Neural progenitor cell (in vitro differentiated cells): Measurements from ENCODE around the gene BPIFB6. TPM values are rescaled to one million over a fixed set of nuclear protein-coding genes. Genes with fewer than 3 reads are reported as not detected.

Experiments used
- DNase-seq: peaks from one replicate; pipeline ENCODE4 v3.0.0-alpha.2; 2016; ENCODE audit warnings: low spot score
- H2AFZ ChIP-seq: fragments of 200-600 bp; sonication (generic); replicated peaks from 2 replicates; pipeline ENCODE4 v1.6.1; 2016; ENCODE audit warnings: antibody characterized with exemption
- H3F3A ChIP-seq: fragments of 200-600 bp; sonication (generic); 2 replicates; pipeline ENCODE4 v1.6.1; 2016; ENCODE audit warnings: antibody characterized with exemption, low read depth
- H3K27ac ChIP-seq: fragments of 200-600 bp; sonication (generic); 2 replicates; pipeline ENCODE4 v1.5.1; 2016; ENCODE audit warnings: mild to moderate bottlenecking
- H3K27me3 ChIP-seq: fragments of 200-600 bp; sonication (generic); 2 replicates; pipeline ENCODE4 v1.6.1; 2016; ENCODE audit warnings: mild to moderate bottlenecking, moderate library complexity
- H3K36me3 ChIP-seq: fragments of 200-600 bp; sonication (generic); 2 replicates; pipeline ENCODE4 v1.5.1; 2016
- H3K4me1 ChIP-seq: fragments of 200-600 bp; sonication (generic); 2 replicates; pipeline ENCODE4 v1.6.1; 2016; ENCODE audit warnings: mixed run types
- H3K4me2 ChIP-seq: fragments of 200-600 bp; sonication (generic); 2 replicates; pipeline ENCODE4 v1.6.1; 2016
- H3K4me3 ChIP-seq: fragments of 200-600 bp; sonication (generic); 2 replicates; pipeline ENCODE4 v1.5.1; 2016
- H3K79me2 ChIP-seq: fragments of 200-600 bp; sonication (generic); 2 replicates; pipeline ENCODE4 v1.6.1; 2016; ENCODE audit warnings: low read depth
- H3K9ac ChIP-seq: fragments of 200-600 bp; sonication (generic); 2 replicates; pipeline ENCODE4 v1.6.1; 2016
- H3K9me3 ChIP-seq: fragments of 200-600 bp; sonication (generic); 2 replicates; pipeline ENCODE4 v1.5.1; 2016; ENCODE audit warnings: low read depth
- H4K20me1 ChIP-seq: fragments of 200-600 bp; sonication (generic); 2 replicates; pipeline ENCODE4 v1.6.1; 2016; ENCODE audit warnings: low read depth
- H3K27ac Mint-ChIP-seq: 3 replicates; pipeline ENCODE4 v1.8.0; 2021; ENCODE audit warnings: mixed read lengths
- H3K27me3 Mint-ChIP-seq: 2 replicates; pipeline ENCODE4 v1.8.0; 2022; ENCODE audit warnings: low read depth, mild to moderate bottlenecking, inconsistent platforms, moderate library complexity, mixed read lengths; ENCODE audit not compliant: insufficient read depth
- H3K36me3 Mint-ChIP-seq: 3 replicates; pipeline ENCODE4 v1.8.0; 2021; ENCODE audit warnings: mixed read lengths
- H3K4me1 Mint-ChIP-seq: 3 replicates; pipeline ENCODE4 v1.8.0; 2021; ENCODE audit warnings: mixed read lengths
- H3K4me3 Mint-ChIP-seq: 3 replicates; pipeline ENCODE4 v1.8.0; 2021; ENCODE audit warnings: mild to moderate bottlenecking, moderate library complexity, mixed read lengths
- H3K9me3 Mint-ChIP-seq: 3 replicates; pipeline ENCODE4 v1.8.0; 2020; ENCODE audit warnings: mixed read lengths
- CTCF ChIP-seq: fragments of 200-600 bp; sonication (generic); IDR thresholded peaks from 2 replicates; pipeline ENCODE4 v1.5.1; 2017; ENCODE audit warnings: antibody characterized with exemption, mild to moderate bottlenecking
- EZH2 ChIP-seq: fragments of 200-600 bp; sonication (generic); IDR thresholded peaks from 2 replicates; pipeline ENCODE4 v1.6.1; 2017; ENCODE audit warnings: antibody characterized with exemption, mild to moderate bottlenecking, moderate library complexity
- EZH2phosphoT487 ChIP-seq: fragments of 200-600 bp; sonication (generic); IDR thresholded peaks from 2 replicates; pipeline ENCODE4 v1.6.1; 2017; ENCODE audit warnings: antibody characterized with exemption
- total RNA-seq: library from RNA; depleted of rRNA; stranded (reverse); fragments of >200 nt; gene quantifications from 2 replicates; pipeline ENCODE4 v1.2.3, GENCODE V29; 2015; ENCODE audit warnings: low replicate concordance

The BPIFB6 gene
- total RNA-seq, 1 donor from 2014 or later, result not detected

GRCh38 chr20:33081411-33082154 lies 50.1 kb downstream of the BPIFB6 start:
- DNase-seq, result no peak
- H3K9ac ChIP-seq, result no peak overlapping the region
- no peaks in the 10 kb centered on the region for H3F3A ChIP-seq
- no peaks in the 10 kb centered on the region for H4K20me1 ChIP-seq
- TF ChIP-seq EZH2phosphoT487, result no peak
- no peak for TF ChIP-seq CTCF
- TF ChIP-seq EZH2, result no peak
- H2AFZ ChIP-seq, result no peak overlapping the region
- no peak overlapping the region for H3K4me3 ChIP-seq
- Mint-ChIP-seq H3K27ac (no peak overlapping the region), H3K36me3 (no peaks in the 10 kb centered on the region), H3K4me1 (peaks cover 2% of the 10 kb centered on the region), H3K4me3 (no peak overlapping the region), H3K27me3 (peaks cover 8% of the 10 kb centered on the region), H3K9me3 (no peaks in the 10 kb centered on the region)
- no peak overlapping the region for H3K4me2 ChIP-seq
- no peaks in the 10 kb centered on the region for H3K27me3 ChIP-seq
- no peaks in the 10 kb centered on the region for H3K36me3 ChIP-seq
- no peaks in the 10 kb centered on the region for H3K9me3 ChIP-seq
- H3K79me2 ChIP-seq, result no peaks in the 10 kb centered on the region
- no peak overlapping the region for H3K27ac ChIP-seq
- no peaks in the 10 kb centered on the region for H3K4me1 ChIP-seq

- H2AFZ ChIP-seq, result no peak overlapping the region
- no peaks in the 10 kb centered on the region for H4K20me1 ChIP-seq
- peaks cover 8% of the 10 kb centered on the region for H3K27me3 Mint-ChIP-seq
- no peaks in the 10 kb centered on the region for H3K27me3 ChIP-seq
- H3K4me1 Mint-ChIP-seq, result peaks cover 2% of the 10 kb centered on the region
- no peaks in the 10 kb centered on the region for H3K79me2 ChIP-seq
- H3K9me3 ChIP-seq, result no peaks in the 10 kb centered on the region
- H3K4me3 Mint-ChIP-seq, result peak overlapping the region; percentile 37
- H3K36me3 Mint-ChIP-seq, result no peaks in the 10 kb centered on the region
- H3K4me1 ChIP-seq, result no peaks in the 10 kb centered on the region
- no peak overlapping the region for H3K27ac Mint-ChIP-seq
- H3K36me3 ChIP-seq, result no peaks in the 10 kb centered on the region
- H3K9ac ChIP-seq, result no peak overlapping the region
- no peaks in the 10 kb centered on the region for H3F3A ChIP-seq
- no peak overlapping the region for H3K4me3 ChIP-seq
- TF ChIP-seq CTCF (no peak), EZH2 (no peak), EZH2phosphoT487 (no peak)
- H3K27ac ChIP-seq, result no peak overlapping the region
- H3K4me2 ChIP-seq, result no peak overlapping the region
- DNase-seq, result no peak
- H3K9me3 Mint-ChIP-seq, result no peaks in the 10 kb centered on the region
These were observed 51.1 kb downstream of the BPIFB6 start for GRCh38 chr20:33082546-33082945.

GRCh38 chr20:33083544-33084340 lies 52.3 kb downstream of the BPIFB6 start:
- no peaks in the 10 kb centered on the region for H3F3A ChIP-seq
- H3K79me2 ChIP-seq, result no peaks in the 10 kb centered on the region
- no peak overlapping the region for H3K27ac ChIP-seq
- H3K4me1 ChIP-seq, result no peaks in the 10 kb centered on the region
- H3K27me3 Mint-ChIP-seq, result peaks cover 7% of the 10 kb centered on the region
- H3K4me3 Mint-ChIP-seq, result no peak overlapping the region
- H3K4me3 ChIP-seq, result no peak overlapping the region
- H3K4me1 Mint-ChIP-seq, result peaks cover 2% of the 10 kb centered on the region
- H3K9me3 ChIP-seq, result no peaks in the 10 kb centered on the region
- no peaks in the 10 kb centered on the region for H3K27me3 ChIP-seq
- H2AFZ ChIP-seq, result no peak overlapping the region
- H3K9ac ChIP-seq, result no peak overlapping the region
- no peaks in the 10 kb centered on the region for H3K36me3 Mint-ChIP-seq
- H3K27ac Mint-ChIP-seq, result no peak overlapping the region
- H3K4me2 ChIP-seq, result no peak overlapping the region
- TF ChIP-seq EZH2 (no peak), EZH2phosphoT487 (no peak), CTCF (no peak)
- no peak for DNase-seq
- no peaks in the 10 kb centered on the region for H4K20me1 ChIP-seq
- no peaks in the 10 kb centered on the region for H3K36me3 ChIP-seq
- H3K9me3 Mint-ChIP-seq, result no peaks in the 10 kb centered on the region
